Measurements from ENCODE around the gene MRPL34.

GRCh38 chr19:17266026-17266425 lies 39.6 kb upstream of the MRPL34 start:
- TF ChIP-seq CTCF (IDR thresholded peaks at IDR 0.05) (no peak), POLR2AphosphoS5 (IDR thresholded peaks at IDR 0.05) (no peak), POLR2A (IDR thresholded peaks at IDR 0.05) (no peak)

All from breast epithelium (tissue), 3 donors.